ENCODE data around the gene EMC8.

The EMC8 gene

DNA sequence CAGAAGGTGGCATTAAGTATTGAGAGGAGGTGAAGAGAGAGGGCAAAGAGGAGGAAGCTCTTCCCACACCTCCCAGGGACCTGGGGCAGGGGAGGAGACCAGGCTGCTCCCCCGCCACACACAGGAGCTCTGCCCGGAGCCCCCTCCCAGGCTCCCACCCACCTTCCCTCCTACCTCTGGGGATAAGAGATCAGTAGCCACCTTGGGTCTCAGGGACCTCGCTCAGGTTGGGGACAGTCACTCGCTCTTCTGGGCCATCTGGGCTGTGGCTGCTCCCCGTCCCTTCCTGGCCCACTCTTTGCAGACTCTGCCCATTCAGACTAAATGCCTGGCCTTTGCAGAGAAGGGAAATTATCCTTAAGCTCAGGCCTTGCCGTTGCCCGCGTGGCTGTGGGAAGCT lies 33.6 kb downstream of the EMC8 start:
- TF ChIP-seq, protein P1, sequence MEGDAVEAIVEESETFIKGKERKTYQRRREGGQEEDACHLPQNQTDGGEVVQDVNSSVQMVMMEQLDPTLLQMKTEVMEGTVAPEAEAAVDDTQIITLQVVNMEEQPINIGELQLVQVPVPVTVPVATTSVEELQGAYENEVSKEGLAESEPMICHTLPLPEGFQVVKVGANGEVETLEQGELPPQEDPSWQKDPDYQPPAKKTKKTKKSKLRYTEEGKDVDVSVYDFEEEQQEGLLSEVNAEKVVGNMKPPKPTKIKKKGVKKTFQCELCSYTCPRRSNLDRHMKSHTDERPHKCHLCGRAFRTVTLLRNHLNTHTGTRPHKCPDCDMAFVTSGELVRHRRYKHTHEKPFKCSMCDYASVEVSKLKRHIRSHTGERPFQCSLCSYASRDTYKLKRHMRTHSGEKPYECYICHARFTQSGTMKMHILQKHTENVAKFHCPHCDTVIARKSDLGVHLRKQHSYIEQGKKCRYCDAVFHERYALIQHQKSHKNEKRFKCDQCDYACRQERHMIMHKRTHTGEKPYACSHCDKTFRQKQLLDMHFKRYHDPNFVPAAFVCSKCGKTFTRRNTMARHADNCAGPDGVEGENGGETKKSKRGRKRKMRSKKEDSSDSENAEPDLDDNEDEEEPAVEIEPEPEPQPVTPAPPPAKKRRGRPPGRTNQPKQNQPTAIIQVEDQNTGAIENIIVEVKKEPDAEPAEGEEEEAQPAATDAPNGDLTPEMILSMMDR (IDR thresholded peaks at IDR 0.05; ENCODE audit: control insufficient read depth, extremely low read depth, insufficient read depth) = no peak
- H3K4me3 ChIP-seq (ENCODE audit: low read depth, low read length) = no peak overlapping the region
- DNase-seq (ENCODE audit: low read depth) = no peak

DNA sequence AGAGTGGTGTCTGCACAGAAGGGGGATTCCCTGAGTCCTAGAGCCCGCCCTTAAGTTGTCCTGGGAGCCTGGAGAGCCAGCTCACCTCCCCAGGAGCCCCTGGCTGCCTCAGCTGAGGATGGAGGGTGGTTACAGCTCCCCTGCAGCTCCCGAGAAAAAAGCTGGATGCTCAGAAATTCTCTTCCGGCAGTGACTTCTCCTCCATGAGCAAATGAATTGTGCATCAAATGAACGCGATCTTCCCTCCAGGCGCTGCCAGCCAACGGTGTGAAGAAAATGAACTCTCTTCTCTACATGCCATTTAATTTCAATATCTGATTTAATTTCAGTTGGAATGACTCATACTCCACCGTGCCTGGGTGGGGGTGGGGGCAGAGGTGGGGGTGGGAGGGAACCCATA lies 34.1 kb downstream of the EMC8 start:
- H3K4me3 ChIP-seq (ENCODE audit: low read depth, low read length) = no peak overlapping the region
- TF ChIP-seq, protein P1 (IDR thresholded peaks at IDR 0.05; ENCODE audit: control insufficient read depth, extremely low read depth, insufficient read depth) = no peak
- no peak for DNase-seq (ENCODE audit: low read depth)

DNA sequence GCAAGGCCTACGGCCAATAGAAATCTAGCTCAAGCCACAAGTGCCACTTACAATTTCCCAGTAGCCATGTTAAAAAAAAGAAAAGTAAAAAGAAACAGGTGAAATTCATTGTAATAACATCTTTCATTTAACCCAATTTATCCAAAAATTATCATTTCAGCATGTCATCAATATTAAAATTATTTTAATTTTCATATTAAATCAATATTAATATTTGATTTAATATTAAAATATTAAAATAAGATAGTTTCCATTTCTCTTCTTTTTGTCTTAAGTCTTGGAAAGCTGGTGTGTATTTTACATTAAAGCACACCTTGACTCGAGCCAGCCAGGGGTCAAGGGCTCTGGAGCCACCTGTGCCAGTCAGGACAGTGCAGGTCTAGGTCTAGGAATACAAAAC lies 35.7 kb downstream of the EMC8 start:
- H3K4me3 ChIP-seq (ENCODE audit: low read depth, low read length) = no peak overlapping the region
- no peak for DNase-seq (ENCODE audit: low read depth)
- TF ChIP-seq, protein P1 (IDR thresholded peaks at IDR 0.05; ENCODE audit: control insufficient read depth, extremely low read depth, insufficient read depth) = no peak

DNA sequence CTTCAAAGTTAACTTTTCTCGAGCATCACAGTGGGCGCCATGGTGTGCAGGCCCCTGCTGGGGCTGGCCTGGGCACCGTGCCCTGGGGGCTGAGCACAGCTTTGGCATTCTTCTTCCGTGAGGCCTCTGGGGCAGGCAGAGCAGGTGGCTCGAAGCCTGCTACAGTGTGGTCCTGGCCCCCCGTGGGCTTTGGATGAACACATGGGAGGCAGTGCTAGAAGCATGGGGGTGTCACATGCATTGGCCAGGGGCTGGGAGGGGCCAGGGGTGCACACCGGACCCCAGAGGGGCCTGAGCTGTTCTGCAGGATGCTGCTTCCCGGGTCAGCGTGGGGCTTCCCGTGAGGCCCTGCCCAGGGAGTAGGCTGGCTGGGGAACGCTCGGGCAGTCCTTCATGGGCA lies 36.4 kb downstream of the EMC8 start:
- TF ChIP-seq, protein P1 (IDR thresholded peaks at IDR 0.05; ENCODE audit: control insufficient read depth, extremely low read depth, insufficient read depth) = no peak
- H3K4me3 ChIP-seq (ENCODE audit: low read depth, low read length) = no peak overlapping the region
- no peak for DNase-seq (ENCODE audit: low read depth)

DNA sequence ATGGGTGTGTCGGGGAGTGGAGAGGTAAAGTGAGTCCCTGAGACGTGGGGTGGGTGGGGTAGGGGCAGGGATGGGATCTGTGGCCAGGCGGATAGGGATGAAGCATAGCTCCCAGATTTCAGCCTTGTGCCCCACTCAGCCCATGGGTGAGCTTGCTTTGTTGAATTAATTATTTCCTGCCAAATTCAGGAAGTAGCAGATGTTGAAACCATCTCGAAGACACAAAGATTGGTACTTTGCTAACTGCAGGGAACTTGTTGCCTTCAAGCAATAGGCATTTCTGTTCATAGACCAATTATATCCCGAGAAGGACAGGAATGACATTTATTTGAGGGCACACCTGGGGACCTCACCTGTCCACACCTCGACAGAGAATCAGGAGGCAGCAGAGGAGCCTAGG lies 37.5 kb downstream of the EMC8 start:
- H3K4me3 ChIP-seq (ENCODE audit: low read depth, low read length) = no peak overlapping the region
- TF ChIP-seq, protein P1 (IDR thresholded peaks at IDR 0.05; ENCODE audit: control insufficient read depth, extremely low read depth, insufficient read depth) = no peak
- DNase-seq (ENCODE audit: low read depth) = no peak

DNA sequence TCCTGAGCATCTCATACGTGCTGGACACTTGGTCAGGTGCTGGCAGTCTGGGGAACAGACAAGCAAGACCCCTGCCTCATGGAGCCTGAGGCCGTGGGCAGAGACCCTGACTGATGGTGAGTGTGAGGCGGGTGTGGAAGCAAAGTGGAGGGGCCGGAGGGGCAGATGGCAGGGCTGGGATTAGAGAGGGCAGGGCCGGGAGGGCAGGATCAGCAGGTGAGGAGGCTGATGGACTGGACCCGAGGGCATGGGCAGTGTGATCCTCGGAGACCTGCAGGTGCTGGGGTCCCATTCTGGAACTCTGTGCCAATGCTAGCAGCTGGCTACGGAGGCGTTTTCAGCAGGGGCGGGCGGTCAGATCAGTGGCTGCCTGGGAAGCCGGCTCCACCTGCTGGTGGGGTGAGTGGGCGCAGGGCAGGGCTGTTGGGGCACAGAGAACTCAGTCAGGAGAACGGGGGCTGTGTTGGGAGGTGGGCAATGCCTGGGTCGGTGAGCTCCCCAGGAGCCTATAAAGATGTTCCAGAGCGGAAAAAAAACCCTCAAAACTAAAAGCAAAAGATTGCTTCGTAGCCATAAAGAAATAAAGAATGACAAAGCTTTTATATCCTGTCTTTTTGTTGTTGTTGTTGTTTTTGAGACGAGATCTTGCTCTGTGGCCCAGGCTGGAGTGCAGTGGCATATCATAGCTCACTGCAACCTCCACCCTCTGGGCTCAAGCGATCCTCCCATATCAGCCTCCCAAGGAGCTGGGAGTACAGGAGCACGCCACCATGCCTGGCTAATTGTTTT lies 39.5 kb downstream of the EMC8 start:
- TF ChIP-seq, protein P1 (IDR thresholded peaks at IDR 0.05; ENCODE audit: control insufficient read depth, extremely low read depth, insufficient read depth) = peak; percentile 65
- H3K4me3 ChIP-seq (ENCODE audit: low read depth, low read length) = no peak overlapping the region
- no peak for DNase-seq (ENCODE audit: low read depth)

DNA sequence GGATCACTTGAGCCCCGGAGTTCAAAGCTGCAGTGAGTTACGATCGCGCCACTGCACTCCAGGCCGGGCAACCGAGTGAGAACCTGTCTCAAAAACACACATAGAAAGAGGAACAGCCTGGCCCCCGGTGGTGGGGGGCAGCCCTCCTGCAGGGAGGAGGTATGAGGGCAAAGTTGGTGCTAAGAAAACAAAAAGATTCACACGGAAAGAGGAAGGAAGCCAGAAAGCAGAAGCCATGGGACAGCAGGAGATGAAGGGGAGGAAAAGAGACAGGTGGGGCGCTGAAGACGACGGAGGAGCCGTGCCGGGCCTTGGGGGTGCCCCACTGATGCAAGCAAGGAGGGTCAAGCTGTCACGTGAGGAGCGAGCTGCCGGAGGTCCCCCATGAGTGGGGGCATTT lies 40.2 kb downstream of the EMC8 start:
- H3K4me3 ChIP-seq (ENCODE audit: low read depth, low read length) = no peak overlapping the region
- no peak for DNase-seq (ENCODE audit: low read depth)

More for the DNA sequence above, 40.2 kb downstream of the EMC8 start:
- TF ChIP-seq, protein P1 (IDR thresholded peaks at IDR 0.05; ENCODE audit: control insufficient read depth, extremely low read depth, insufficient read depth) = no peak

Measured in LNCaP clone FGC (cell line).